Measurements from ENCODE around the gene TAC3.
A peak's percentile ranks its signal among the peaks of the same experiment; 100 is the strongest.
"Not testable (repeated sequence)": the region's sequence is repeated elsewhere in the genome, so short reads cannot be mapped to it uniquely, and the experiment has no call there.

TAC3 gene

GRCh38 chr12:57033431-57033830 is 17.1 kb upstream of the TAC3 start:
- DNase-seq: no peak

- no peak for DNase-seq
Measured at GRCh38 chr12:57031789-57032188, 15.5 kb upstream of the TAC3 start.

- DNase-seq: peak in 1 of 5 donors; percentile 23
Measured at GRCh38 chr12:57031138-57031725, 14.9 kb upstream of the TAC3 start.

DNA sequence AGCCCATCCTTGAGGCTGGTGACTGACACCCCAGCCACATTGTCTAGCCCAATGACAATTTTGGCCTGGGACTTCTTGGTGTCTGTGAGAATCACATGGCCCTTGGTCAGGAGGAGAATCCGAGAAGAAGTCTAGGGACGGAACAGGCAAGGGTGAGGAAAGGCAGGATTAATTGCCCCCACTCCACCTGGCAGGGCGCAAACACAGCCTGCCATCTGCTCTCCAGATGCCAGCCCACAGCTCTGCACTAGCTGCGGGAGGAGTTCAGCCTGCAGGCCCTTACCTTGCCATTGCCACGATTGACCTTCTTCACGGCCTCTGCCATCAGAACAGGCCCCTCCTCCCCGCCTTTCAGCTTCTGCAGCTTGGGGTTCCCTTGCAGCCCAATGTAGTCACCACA is 13.1 kb upstream of the TAC3 start:
- DNase-seq: no peak

DNA sequence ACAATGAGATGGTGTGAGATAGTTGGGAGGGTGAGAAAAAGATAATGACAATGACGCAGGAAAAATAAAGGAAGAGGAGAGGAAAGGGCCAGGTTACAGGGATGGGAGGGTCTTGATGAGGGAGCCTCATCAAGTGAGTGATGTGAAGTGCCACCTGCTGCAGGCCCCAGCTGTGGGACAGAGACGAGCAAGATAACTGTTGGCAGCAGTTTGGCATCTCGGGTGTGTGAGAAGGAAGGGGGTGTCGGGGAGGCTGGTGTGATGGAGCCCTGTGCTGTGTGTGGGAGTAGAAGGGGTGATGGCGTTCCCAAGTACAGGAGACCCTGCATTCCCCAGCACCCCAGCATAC is 11.4 kb upstream of the TAC3 start:
- DNase-seq: no peak

DNA sequence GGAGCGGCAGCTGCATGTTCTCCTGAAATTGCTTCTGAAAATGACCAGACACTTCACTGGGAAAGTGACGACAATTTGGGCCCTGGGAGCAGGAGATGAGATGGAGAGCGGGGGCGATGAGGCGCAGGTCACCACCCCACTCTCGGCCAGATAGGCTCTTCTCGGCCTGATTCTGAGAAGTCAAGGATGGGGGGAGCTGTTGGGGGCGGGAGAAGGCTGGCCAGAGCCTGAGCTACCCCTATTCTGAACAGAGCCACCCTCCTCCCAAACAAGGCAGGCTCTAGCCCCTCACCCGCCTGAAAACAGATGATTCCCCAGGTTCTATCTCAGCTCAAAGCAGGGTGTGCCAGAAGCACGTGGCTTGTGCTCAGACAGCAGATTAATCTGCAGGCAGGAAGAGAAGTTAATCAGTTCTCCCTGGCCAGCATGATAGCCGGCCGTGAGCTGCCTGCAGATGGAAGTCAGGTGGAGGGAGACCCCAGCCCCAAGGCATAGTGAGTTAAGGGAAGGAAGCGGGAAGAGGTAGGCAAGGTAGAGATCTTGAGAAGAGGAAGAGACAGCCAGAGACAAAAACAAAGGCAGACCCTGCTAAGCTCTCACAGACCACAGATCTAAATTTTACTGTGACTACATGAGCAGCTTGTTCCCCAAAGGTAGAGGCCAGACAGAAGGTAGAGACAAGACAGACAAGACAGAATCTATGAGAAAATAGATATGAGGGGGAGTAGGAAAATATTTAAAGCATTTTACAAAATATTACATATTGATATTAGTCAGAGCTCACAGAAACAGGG is 10.9 kb upstream of the TAC3 start:
- DNase-seq: no peak

GRCh38 chr12:57025196-57025595 is 8.9 kb upstream of the TAC3 start:
- no peak for DNase-seq

- DNase-seq: not testable (repeated sequence)
Measured at GRCh38 chr12:57022324-57022723, 6.0 kb upstream of the TAC3 start.

GRCh38 chr12:57019983-57020719 is 3.8 kb upstream of the TAC3 start:
- no peak for DNase-seq

DNA sequence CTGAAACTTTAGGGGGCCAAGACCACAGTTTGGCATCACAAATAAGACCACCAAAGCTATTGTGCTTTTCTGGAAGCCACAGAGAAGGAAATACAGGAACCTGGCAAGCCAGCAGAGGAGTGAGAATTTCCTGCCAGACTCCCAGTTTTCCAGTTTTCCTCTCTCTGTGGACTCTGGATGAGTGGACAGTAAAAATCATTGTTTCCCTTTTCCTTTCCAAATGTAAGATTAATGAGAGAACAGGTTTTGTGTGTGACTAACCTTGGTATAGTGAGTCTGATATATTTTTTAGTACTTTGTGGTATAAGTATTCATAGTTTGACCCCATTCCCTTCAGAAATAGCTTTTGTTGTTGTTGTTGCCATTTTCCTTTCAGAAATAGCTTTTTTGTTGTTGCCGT is 2.6 kb upstream of the TAC3 start:
- no peak for DNase-seq

DNA sequence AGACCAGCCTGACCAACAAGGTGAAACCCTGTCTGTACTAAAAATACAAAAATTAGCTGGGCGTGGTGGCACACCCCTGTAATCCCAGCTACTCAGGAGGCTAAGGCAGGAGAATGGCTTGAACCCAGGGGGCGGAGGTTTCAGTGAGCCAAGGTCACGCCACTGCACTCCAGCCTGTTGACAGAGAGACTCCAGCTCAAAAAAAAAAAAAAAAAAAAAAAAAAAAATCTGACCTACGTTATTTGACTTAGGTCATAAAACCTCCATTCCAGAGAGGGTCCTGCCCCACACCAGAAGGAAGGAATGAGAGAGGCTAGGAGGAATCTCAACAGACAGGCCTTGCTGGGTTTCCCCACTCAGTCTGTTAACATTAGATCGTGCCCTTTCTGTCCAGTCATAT is 2.0 kb upstream of the TAC3 start:
- DNase-seq: not testable (repeated sequence)

DNA sequence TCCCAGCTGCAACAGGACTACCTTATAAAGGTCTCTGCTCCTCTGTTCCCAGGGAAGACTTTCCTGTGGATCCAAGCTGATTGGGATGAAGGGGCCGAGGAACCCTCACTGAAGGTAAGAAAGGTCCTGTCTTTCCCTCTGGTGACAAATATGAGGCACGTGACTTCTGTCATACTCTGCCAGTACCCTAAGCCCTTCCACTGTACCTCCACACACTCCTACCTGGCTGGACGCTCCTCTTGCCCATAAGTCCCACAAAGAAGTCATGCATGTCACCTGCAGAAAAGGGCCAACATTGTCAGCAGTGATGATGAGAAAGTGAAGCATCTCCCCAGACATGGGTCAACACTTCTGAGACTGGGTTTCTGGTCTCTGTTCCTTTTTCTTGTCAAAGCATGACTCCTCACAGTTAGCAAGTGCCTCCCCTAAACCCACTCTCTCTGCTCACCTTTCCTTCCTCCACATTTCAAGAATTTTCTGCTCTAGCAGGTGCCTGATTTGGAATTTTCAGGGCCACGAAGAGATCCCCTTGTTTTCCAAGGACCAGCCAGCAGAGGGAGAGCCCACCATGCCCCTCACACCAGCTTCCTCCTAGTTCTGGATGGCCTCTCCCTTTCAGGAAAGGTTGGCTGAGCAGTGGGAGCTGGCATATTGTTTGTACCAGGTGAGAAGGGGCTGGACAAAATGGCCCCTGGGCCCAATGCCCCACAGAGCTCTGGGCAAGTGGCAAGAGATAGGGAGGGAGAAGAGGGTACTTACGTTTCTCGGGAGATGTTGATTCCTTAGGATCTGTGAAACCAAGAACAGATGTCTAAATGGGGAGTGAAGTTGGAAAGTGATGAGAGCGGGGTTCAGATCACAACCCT is 3.5 kb downstream of the TAC3 start:
- DNase-seq: no peak

GRCh38 chr12:57011438-57012424 is 4.6 kb downstream of the TAC3 start:
- peak in 1 of 5 donors; percentile 53 for DNase-seq

GRCh38 chr12:57010627-57011247 is 5.6 kb downstream of the TAC3 start:
- no peak for DNase-seq

GRCh38 chr12:57009949-57010626 is 6.2 kb downstream of the TAC3 start:
- DNase-seq: no peak

- DNase-seq: peak in 1 of 5 donors; percentile 61
Measured at GRCh38 chr12:57008178-57008577, 8.2 kb downstream of the TAC3 start.

DNA sequence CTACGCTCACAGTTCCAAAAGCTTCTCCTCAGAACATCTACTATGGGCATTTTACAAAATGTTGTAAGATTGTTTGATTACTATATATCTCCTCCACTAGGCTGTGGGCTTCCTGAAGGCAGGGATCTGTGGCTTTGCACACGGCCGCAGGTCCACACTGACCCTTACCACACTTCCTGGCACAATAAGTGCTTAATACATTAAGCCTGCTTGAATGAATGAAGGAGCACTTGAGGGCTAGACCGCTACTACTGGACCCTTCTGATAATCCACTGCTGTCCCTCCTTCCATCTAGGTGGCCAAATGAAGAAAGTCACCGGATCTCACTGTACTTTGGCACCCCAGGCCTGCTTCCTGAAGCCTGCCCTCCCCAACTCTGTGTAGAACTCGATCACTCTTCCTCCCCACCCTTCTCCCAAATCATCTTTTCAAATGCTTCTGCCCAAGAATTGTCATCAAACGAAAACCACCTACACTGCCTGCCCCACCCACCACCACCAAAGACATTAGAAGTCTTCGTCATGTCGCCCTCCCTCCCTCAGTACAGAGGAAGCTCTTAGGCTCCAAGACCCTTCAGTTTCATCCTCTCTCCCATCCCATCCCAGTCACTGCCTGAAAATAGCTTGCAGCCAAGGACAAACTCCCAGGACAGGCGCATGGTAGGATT is 9.4 kb downstream of the TAC3 start:
- no peak for DNase-seq

- DNase-seq: peak; percentile 45 to 71 (median 50)
Measured at GRCh38 chr12:57005980-57006808, 10.1 kb downstream of the TAC3 start, which contains the start of gene ZBTB39. Gene ZBTB39, minus strand, starts transcription at chr12:57006546. Its CDS starts 1,629 bp downstream, at chr12:57004917.

DNA sequence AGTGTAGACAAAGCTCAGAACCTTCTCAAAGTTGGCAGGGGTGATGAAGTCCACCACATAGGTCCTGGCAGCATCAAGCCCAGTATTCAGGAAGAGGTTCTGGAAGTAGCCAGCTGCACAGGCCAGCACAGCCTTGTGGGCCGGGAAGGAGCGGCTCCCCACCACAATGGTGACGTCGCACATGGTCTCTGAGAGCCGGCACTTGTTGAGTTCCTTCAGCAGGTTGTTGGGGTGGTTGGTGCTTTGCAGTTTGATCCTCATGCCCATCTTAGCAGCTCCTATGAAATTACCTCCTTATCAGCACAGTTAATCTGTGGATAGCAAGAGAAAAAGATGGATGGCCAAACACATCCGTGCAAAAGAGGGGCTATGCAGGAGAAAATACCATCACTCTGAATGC is 11.7 kb downstream of the TAC3 start:
- DNase-seq: no peak
